Measurements from ENCODE around the gene CYYR1. TPM values are rescaled to one million over a fixed set of nuclear protein-coding genes. Genes with fewer than 3 reads are reported as not detected.

CYYR1 gene
- 0.09 TPM in 1 of 2 replicates, not detected in the other for total RNA-seq (ENCODE audit: low replicate concordance)

DNA sequence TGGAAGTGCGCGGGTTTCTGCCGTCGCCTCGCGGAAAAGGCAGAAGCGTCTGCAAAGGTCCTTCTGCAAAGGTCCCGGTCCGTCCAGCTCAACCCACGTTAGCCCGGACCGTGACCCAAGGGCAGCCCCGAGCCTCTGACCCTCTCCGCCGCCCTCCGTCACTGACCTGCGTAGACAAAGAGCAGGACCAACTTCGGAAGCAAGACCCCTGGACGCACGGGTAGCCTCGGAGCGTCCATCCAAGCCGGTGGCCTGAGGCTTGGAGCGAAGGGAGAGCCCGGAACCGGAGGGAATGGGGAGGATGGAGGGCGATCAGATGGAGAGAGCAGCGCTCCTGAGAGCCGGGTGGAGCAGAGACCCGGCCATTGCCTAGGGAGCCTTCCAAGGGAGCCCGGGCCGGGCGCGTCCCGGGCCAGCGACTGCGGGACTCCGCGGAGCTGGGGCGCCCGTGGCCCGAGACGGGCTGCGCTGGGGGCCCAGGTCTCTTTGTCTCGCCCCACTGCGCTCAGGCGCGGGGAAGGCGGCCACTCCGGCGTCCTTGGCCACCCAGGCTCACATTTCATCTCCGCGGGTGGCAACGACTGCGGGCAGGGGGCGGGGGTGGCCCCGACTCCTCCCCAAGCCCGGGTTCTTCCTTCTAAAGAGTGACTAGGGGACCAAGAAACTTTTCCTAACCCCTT is at the start of gene CYYR1:
Gene CYYR1 (minus strand): TSS at position 585 of the 680 bp plus-strand sequence. CDS start 346 bp downstream, at position 239.
- H3K4me3 ChIP-seq (ENCODE audit: low read depth, low read length) = no peak within 1 kb of the TSS
- DNase-seq (ENCODE audit: low read depth) = no peak
- TF ChIP-seq CTCF (IDR thresholded peaks at IDR 0.05; ENCODE audit: insufficient read depth, low read length) = no peak

- no peak overlapping the region for H3K4me3 ChIP-seq (ENCODE audit: low read depth, low read length)
- TF ChIP-seq CTCF (IDR thresholded peaks at IDR 0.05; ENCODE audit: insufficient read depth, low read length) = no peak
- no peak for DNase-seq (ENCODE audit: low read depth)
Observed at GRCh38 chr21:26617176-26617575, 44.1 kb upstream of the CYYR1 start.

DNA sequence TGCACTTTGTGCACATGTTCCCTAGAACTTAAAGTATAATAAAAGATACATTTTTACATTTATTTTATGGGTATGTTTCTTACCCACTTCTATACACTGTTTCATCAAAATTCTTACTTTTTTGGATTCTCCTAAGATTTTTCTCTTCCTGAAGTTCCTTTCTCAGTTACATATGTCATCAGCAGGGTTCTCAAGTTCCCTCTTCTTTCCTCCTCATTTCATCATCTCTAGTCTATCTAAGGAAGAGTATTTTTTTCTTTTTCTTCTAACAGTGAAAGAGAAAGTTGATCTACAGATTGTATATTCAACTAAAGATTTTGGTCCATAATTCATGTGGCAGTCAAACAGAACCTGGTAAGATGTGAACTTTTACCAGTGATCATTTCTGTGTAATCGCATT is 41.2 kb upstream of the CYYR1 start:
- TF ChIP-seq CTCF (IDR thresholded peaks at IDR 0.05; ENCODE audit: insufficient read depth, low read length) = no peak
- peak; percentile 32 for DNase-seq (ENCODE audit: low read depth)
- no peak overlapping the region for H3K4me3 ChIP-seq (ENCODE audit: low read depth, low read length)

DNA sequence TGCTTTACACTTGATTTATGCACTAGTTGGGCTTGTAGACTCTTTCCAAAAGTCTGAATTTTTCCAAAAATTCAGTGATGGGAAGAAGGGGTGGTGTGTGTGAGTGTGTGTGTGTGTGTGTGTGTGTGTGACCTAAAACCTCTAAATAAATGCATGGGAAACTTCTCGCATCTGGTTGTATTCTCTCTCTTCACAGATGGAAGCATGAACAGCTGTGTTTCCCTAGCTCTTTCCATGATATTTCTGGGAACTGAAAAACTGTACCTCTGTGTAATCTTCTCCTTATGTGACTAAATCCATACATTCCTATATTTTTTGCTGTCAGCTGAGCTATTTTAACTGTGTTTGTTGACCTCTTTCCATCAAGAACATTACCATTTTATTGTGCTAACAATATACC is 26.2 kb upstream of the CYYR1 start:
- H3K4me3 ChIP-seq (ENCODE audit: low read depth, low read length) = no peak overlapping the region
- no peak for TF ChIP-seq CTCF (IDR thresholded peaks at IDR 0.05; ENCODE audit: insufficient read depth, low read length)
- DNase-seq (ENCODE audit: low read depth) = no peak

DNA sequence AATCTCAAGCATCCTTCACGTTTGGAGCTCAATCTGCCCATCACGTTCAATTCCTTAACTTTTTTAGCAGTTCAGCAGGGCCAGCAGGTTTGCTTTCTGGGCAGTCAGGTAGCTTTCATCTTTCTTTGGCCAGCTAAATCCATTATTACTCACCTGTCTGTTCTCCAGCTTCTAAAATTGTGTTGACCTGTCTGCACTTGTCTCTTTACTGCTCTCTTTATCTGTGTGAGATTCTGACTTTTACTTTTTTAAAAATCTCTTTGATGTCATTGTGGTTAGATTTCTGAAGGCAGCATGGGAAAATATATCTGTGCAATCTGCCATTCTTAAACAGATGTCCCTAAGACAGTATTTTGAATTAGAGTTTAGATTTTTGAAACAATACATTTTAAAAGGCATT is 24.9 kb upstream of the CYYR1 start:
- H3K4me3 ChIP-seq (ENCODE audit: low read depth, low read length) = no peak overlapping the region
- no peak for TF ChIP-seq CTCF (IDR thresholded peaks at IDR 0.05; ENCODE audit: insufficient read depth, low read length)

GRCh38 chr21:26597031-26597430 is 23.9 kb upstream of the CYYR1 start:
- H3K4me3 ChIP-seq (ENCODE audit: low read depth, low read length) = no peak overlapping the region

More for the DNA sequence above, 24.9 kb upstream of the CYYR1 start:
- DNase-seq (ENCODE audit: low read depth) = no peak

More at GRCh38 chr21:26597031-26597430, 23.9 kb upstream of the CYYR1 start:
- no peak for DNase-seq (ENCODE audit: low read depth)
- no peak for TF ChIP-seq CTCF (IDR thresholded peaks at IDR 0.05; ENCODE audit: insufficient read depth, low read length)
